Naive thymus-derived CD4-positive, alpha-beta T cell (primary cell): ENCODE data around the gene RAB10. TPM values are rescaled to one million over a fixed set of nuclear protein-coding genes. Genes with fewer than 3 reads are reported as not detected.

Source experiments
- ATAC-seq: fragments of 150-1000 bp; cut with Tn5 transposase; 2 replicates; pipeline ENCODE4 v1.10.0; 2021; ENCODE audit warnings: mild to moderate bottlenecking, moderate library complexity
- CTCF ChIA-PET: fragments of 350-600 bp; sonication (Branson Sonifier 250); formaldehyde crosslinking; loops from one replicate; lab custom pipeline; 2021; ENCODE audit warnings: antibody characterized with exemption; lab: Charles Lee
- POLR2A ChIA-PET: fragments of 350-600 bp; sonication (Branson Sonifier 250); formaldehyde crosslinking; loops from one replicate; lab custom pipeline; 2021; ENCODE audit warnings: antibody characterized with exemption, inconsistent platforms; lab: Charles Lee
- DNase-seq, 9 donors: peaks; one replicate each; pipeline versions ENCODE4 v3.0.0 to v3.0.0-alpha.2; 2020 to 2022; ENCODE audit warnings: mixed read lengths in 1 of 9
- H3K27ac ChIP-seq: one replicate; pipeline ENCODE4 v1.7.0; 2013; ENCODE audit warnings: mild to moderate bottlenecking, low read depth, low read length, moderate library complexity
- H3K27me3 ChIP-seq, 2 donors: one replicate each; pipeline ENCODE4 v1.7.0; 2013; ENCODE audit warnings: low read length in 2 of 2, mild to moderate bottlenecking in 2 of 2, moderate library complexity in 2 of 2; ENCODE audit not compliant: control insufficient read depth in 2 of 2, insufficient read depth in 2 of 2
- H3K36me3 ChIP-seq, 3 experiments: 1 replicate in 2 of 3; 2 replicates in 1 of 3; pipeline ENCODE4 v1.7.0; 2013; ENCODE audit warnings: low read length in 3 of 3, mild to moderate bottlenecking in 3 of 3, moderate library complexity in 1 of 3; ENCODE audit not compliant: insufficient read depth in 3 of 3, control insufficient read depth in 2 of 3
- H3K4me1 ChIP-seq, 2 donors: one replicate each; pipeline ENCODE4 v1.7.0; 2013; ENCODE audit warnings: low read length in 2 of 2, mild to moderate bottlenecking in 2 of 2, moderate library complexity in 1 of 2; ENCODE audit not compliant: control insufficient read depth in 2 of 2, insufficient read depth in 2 of 2
- H3K4me3 ChIP-seq: 2 replicates; pipeline ENCODE4 v1.7.0; 2013; ENCODE audit warnings: mild to moderate bottlenecking, low read length
- H3K9me3 ChIP-seq, 3 experiments: 1 replicate in 2 of 3; 2 replicates in 1 of 3; pipeline ENCODE4 v1.7.0; 2013; ENCODE audit warnings: low read length in 3 of 3; ENCODE audit not compliant: control insufficient read depth in 2 of 3
- H3K27ac Mint-ChIP-seq, 9 donors: one replicate each; pipeline ENCODE4 v1.8.0; 2020 to 2022; ENCODE audit warnings: mixed read lengths in 9 of 9, mild to moderate bottlenecking in 8 of 9, moderate library complexity in 5 of 9, inconsistent platforms in 2 of 9
- H3K27me3 Mint-ChIP-seq, 5 donors: one replicate each; pipeline ENCODE4 v1.8.0; 2021 to 2022; ENCODE audit warnings: mixed read lengths in 5 of 5, mild to moderate bottlenecking in 1 of 5
- H3K36me3 Mint-ChIP-seq, 5 donors: one replicate each; pipeline ENCODE4 v1.8.0; 2020 to 2022; ENCODE audit warnings: mixed read lengths in 5 of 5, mild to moderate bottlenecking in 3 of 5, inconsistent platforms in 1 of 5
- H3K4me1 Mint-ChIP-seq, 7 donors: one replicate each; pipeline ENCODE4 v1.8.0; 2020 to 2022; ENCODE audit warnings: mixed read lengths in 7 of 7, mild to moderate bottlenecking in 3 of 7, inconsistent platforms in 1 of 7
- H3K4me3 Mint-ChIP-seq, 10 donors: one replicate each; pipeline ENCODE4 v1.8.0; 2020 to 2022; ENCODE audit warnings: mild to moderate bottlenecking in 10 of 10, mixed read lengths in 10 of 10, moderate library complexity in 6 of 10, inconsistent platforms in 2 of 10
- H3K9me3 Mint-ChIP-seq, 11 donors: one replicate each; pipeline ENCODE4 v1.8.0; 2020 to 2022; ENCODE audit warnings: mixed read lengths in 11 of 11, mild to moderate bottlenecking in 4 of 11, inconsistent platforms in 1 of 11, moderate library complexity in 1 of 11
- intact Hi-C, 2 donors: fragments of 100-400 bp; cut with micrococcal nuclease; formaldehyde crosslinking; loops; one replicate each; pipeline ENCODE4 v1.15.1; 2023
- polyA plus RNA-seq, 2 donors: library from polyadenylated mRNA; unstranded; fragments of 300-500 nt; fragmentation: Illumina TruSeq; gene quantifications; one replicate each; pipeline ENCODE4 v1.2.3, GENCODE V29; 2021
- total RNA-seq, 6 experiments: library from RNA in 5 of 6; stranded (reverse) in 5 of 6; gene quantifications; 1 replicate in 5 of 6; 2 replicates in 1 of 6; pipeline ENCODE4 v1.2.3 and lab custom pipeline; 2021 to 2026

Gene RAB10
- total and polyA plus RNA-seq, 7 experiments from 2014 or later, result 25.6 to 108 (median 60.5) TPM

GRCh38 chr2:26176279-26176615, 142.4 kb downstream of the RAB10 start:
- ChIA-PET CTCF (interaction anchor here (0.5 kb wide), 1 partner anchor 708 kb away, joined by 3 read pairs; no protein-coding TSS in a partner anchor), POLR2A (interaction anchor here (1.5 kb wide), 1 partner anchor 8 kb away, joined by 8 read pairs; no protein-coding TSS in a partner anchor)

DNA sequence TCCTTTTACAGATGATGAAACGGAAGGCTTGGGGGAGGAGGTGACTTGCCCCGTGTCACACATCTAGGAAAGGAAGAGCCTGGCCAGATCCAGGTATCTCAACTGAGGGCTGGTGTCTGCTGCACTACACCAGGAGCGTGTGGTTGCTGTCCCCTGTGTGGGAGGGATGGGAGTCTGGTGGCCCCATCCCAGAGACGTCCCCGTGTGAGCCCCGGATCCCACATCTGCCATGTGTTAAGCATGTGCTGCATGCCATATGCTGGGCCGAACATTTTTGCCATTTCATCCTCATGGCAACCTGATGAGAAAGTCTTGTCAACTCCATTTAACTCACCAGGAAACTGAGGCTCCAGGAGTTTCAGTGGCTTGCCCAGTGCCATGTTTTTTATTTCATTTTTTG, 143.2 kb downstream of the RAB10 start:
- intact Hi-C loops, result no loop called here
- peaks cover 0 to 6% of the 10 kb centered on the region in 2 donors for H3K4me1 ChIP-seq
- ChIA-PET CTCF (no interaction called here), POLR2A (no interaction called here)
- H3K4me1 Mint-ChIP-seq, result peaks cover 12 to 26% (median 17%) of the 10 kb centered on the region in 7 donors
- no peaks in the 10 kb centered on the region for H3K9me3 ChIP-seq
- no peaks in the 10 kb centered on the region for H3K36me3 ChIP-seq
- H3K9me3 Mint-ChIP-seq, result peaks cover 0 to 2% (median 0%) of the 10 kb centered on the region in 11 donors
- peak overlapping the region in 1 of 9 donors; percentile 10 for H3K27ac Mint-ChIP-seq
- DNase-seq, result no peak
- H3K4me3 Mint-ChIP-seq, result peak overlapping the region in 2 of 10 donors; percentile 9 to 76
- no peak overlapping the region for H3K27ac ChIP-seq
- no peak for ATAC-seq
- H3K27me3 Mint-ChIP-seq, result peaks cover 29 to 63% (median 43%) of the 10 kb centered on the region in 5 donors
- peaks cover 0 to 7% of the 10 kb centered on the region in 2 donors for H3K27me3 ChIP-seq
- no peak overlapping the region for H3K4me3 ChIP-seq
- H3K36me3 Mint-ChIP-seq, result peaks cover 0 to 4% (median 2%) of the 10 kb centered on the region in 5 donors

More at GRCh38 chr2:26176279-26176615, 142.4 kb downstream of the RAB10 start:
- H3K27me3 Mint-ChIP-seq, result peaks cover 36 to 67% (median 51%) of the 10 kb centered on the region in 5 donors
- intact Hi-C loops, result no loop called here
- Histone ChIP-seq H3K4me3 (no peak overlapping the region), H3K27me3 (peaks cover 0 to 9% of the 10 kb centered on the region in 2 donors), H3K4me1 (peaks cover 0 to 6% of the 10 kb centered on the region in 2 donors), H3K36me3 (no peaks in the 10 kb centered on the region), H3K27ac (no peak overlapping the region), H3K9me3 (no peaks in the 10 kb centered on the region)
- ATAC-seq, result no peak
- peaks cover 18 to 33% (median 24%) of the 10 kb centered on the region in 7 donors for H3K4me1 Mint-ChIP-seq
- H3K27ac Mint-ChIP-seq, result no peak overlapping the region
- H3K9me3 Mint-ChIP-seq, result peaks cover 0 to 2% (median 0%) of the 10 kb centered on the region in 11 donors
- DNase-seq, result no peak
- peaks cover 0 to 4% (median 2%) of the 10 kb centered on the region in 5 donors for H3K36me3 Mint-ChIP-seq
- H3K4me3 Mint-ChIP-seq, result no peak overlapping the region

DNA sequence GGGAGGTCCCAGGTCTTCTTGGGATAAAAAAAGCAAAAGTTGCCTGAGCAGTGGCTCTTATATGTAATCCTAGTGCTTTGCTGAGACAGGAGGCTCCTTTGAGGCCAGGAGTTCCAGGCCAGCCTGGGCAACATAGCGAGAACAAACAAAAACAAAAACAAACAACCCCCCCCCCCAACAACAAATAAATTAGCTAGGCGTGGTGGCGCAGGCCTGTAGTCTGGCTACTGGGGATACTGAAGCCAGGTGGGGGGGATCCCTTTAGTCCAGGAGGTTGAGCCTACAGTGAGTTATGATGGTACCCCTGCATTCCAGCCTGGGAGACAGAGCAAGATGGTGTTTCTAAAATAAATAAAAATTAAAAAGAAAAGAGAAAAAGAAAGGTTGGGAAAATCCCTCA, 144.4 kb downstream of the RAB10 start:
- CTCF ChIA-PET, result no interaction called here
- no peak overlapping the region for H3K4me3 ChIP-seq

GRCh38 chr2:26178746-26179436, 145.0 kb downstream of the RAB10 start:
- H3K27ac Mint-ChIP-seq, result peak overlapping the region in 1 of 9 donors; percentile 67
- no peak for DNase-seq
- H3K9me3 Mint-ChIP-seq, result no peaks in the 10 kb centered on the region
- Histone ChIP-seq H3K27ac (peak overlapping the region; percentile 1), H3K36me3 (no peaks in the 10 kb centered on the region), H3K4me1 (peaks cover 0 to 6% of the 10 kb centered on the region in 2 donors), H3K4me3 (peak overlapping the region; percentile 46), H3K27me3 (peaks cover 0 to 5% of the 10 kb centered on the region in 2 donors), H3K9me3 (no peaks in the 10 kb centered on the region)
- H3K36me3 Mint-ChIP-seq, result peaks cover 0 to 4% (median 0%) of the 10 kb centered on the region in 5 donors
- H3K4me1 Mint-ChIP-seq, result peaks cover 12 to 27% (median 18%) of the 10 kb centered on the region in 7 donors
- intact Hi-C loops, result no loop called here
- peaks cover 27 to 61% (median 41%) of the 10 kb centered on the region in 5 donors for H3K27me3 Mint-ChIP-seq
- ATAC-seq, result peak; percentile 64
- CTCF ChIA-PET, result no interaction called here
- peak overlapping the region; percentile 13 to 76 (median 62) for H3K4me3 Mint-ChIP-seq
- POLR2A ChIA-PET, result interaction anchor here (0.6 kb wide), 1 partner anchor 361 kb away, joined by 4 read pairs; no protein-coding TSS in a partner anchor

More for the DNA sequence above, 144.4 kb downstream of the RAB10 start:
- Histone ChIP-seq H3K27me3 (peaks cover 0 to 5% of the 10 kb centered on the region in 2 donors), H3K36me3 (no peaks in the 10 kb centered on the region), H3K4me1 (peaks cover 0 to 6% of the 10 kb centered on the region in 2 donors), H3K9me3 (no peaks in the 10 kb centered on the region), H3K27ac (no peak overlapping the region)
- Mint-ChIP-seq H3K27me3 (peaks cover 27 to 60% (median 41%) of the 10 kb centered on the region in 5 donors), H3K4me1 (peaks cover 12 to 23% (median 15%) of the 10 kb centered on the region in 7 donors), H3K36me3 (peaks cover 0 to 4% (median 0%) of the 10 kb centered on the region in 5 donors), H3K27ac (no peak overlapping the region), H3K9me3 (no peaks in the 10 kb centered on the region), H3K4me3 (peak overlapping the region in 4 of 10 donors; percentile 9 to 76 (median 68))
- no peak for DNase-seq
- no peak for ATAC-seq
- POLR2A ChIA-PET, result no interaction called here
- intact Hi-C loops, result no loop called here

- ChIA-PET CTCF (no interaction called here), POLR2A (interaction anchor here (0.6 kb wide), 1 partner anchor 361 kb away, joined by 4 read pairs; no protein-coding TSS in a partner anchor)
- no peaks in the 10 kb centered on the region for H3K36me3 ChIP-seq
- Mint-ChIP-seq H3K4me1 (peaks cover 9 to 25% (median 16%) of the 10 kb centered on the region in 7 donors), H3K9me3 (no peaks in the 10 kb centered on the region), H3K27me3 (peaks cover 22 to 57% (median 37%) of the 10 kb centered on the region in 5 donors), H3K4me3 (peak overlapping the region; percentile 13 to 76 (median 62)), H3K27ac (peak overlapping the region in 1 of 9 donors; percentile 67), H3K36me3 (peaks cover 0 to 3% (median 0%) of the 10 kb centered on the region in 5 donors)
- H3K9me3 ChIP-seq, result no peaks in the 10 kb centered on the region
- H3K4me3 ChIP-seq, result peak overlapping the region; percentile 46
- no peak for DNase-seq
- intact Hi-C loops, result no loop called here
- H3K27ac ChIP-seq, result no peak overlapping the region
- peaks cover 0 to 6% of the 10 kb centered on the region in 2 donors for H3K4me1 ChIP-seq
- no peak for ATAC-seq
- peaks cover 0 to 2% of the 10 kb centered on the region in 2 donors for H3K27me3 ChIP-seq
Observed at GRCh38 chr2:26179446-26179913, 145.6 kb downstream of the RAB10 start.

GRCh38 chr2:26182441-26182840, 148.6 kb downstream of the RAB10 start:
- Mint-ChIP-seq H3K27ac (no peak overlapping the region), H3K9me3 (no peaks in the 10 kb centered on the region), H3K4me3 (peak overlapping the region in 2 of 10 donors; percentile 29 to 85), H3K4me1 (peaks cover 12 to 35% (median 26%) of the 10 kb centered on the region in 7 donors), H3K36me3 (peaks cover 0 to 3% (median 0%) of the 10 kb centered on the region in 5 donors), H3K27me3 (peaks cover 11 to 36% (median 20%) of the 10 kb centered on the region in 5 donors)
- no peak overlapping the region for H3K27ac ChIP-seq
- ChIA-PET CTCF (no interaction called here), POLR2A (no interaction called here)
- H3K9me3 ChIP-seq, result no peaks in the 10 kb centered on the region
- ATAC-seq, result no peak
- H3K36me3 ChIP-seq, result no peaks in the 10 kb centered on the region
- H3K4me1 ChIP-seq, result peaks cover 5 to 14% of the 10 kb centered on the region in 2 donors
- H3K27me3 ChIP-seq, result no peaks in the 10 kb centered on the region
- DNase-seq, result no peak
- intact Hi-C loops, result loop anchor here in 1 of 2 donors (10.0 kb wide), 1 partner anchor 582 kb away; the partner anchor contains the start of gene SLC35F6
- H3K4me3 ChIP-seq, result no peak overlapping the region
